Testis (tissue), 2 donors: Measurements from ENCODE around the gene PCDHGA6.

ENCODE experiments used
- CTCF ChIP-seq, 3 experiments: fragments of 450-650 bp in 2 of 3; fragments of 200-600 bp in 1 of 3; sonication (generic) in 1 of 3; IDR thresholded peaks; one replicate each; pipeline ENCODE4 v1.5.1; 2016 to 2019; ENCODE audit warnings: antibody characterized with exemption in 3 of 3, mild to moderate bottlenecking in 2 of 3, moderate library complexity in 1 of 3
- POLR2A ChIP-seq: fragments of 450-650 bp; IDR thresholded peaks from one replicate; pipeline ENCODE4 v1.6.1; 2017; ENCODE audit warnings: antibody characterized with exemption, mild to moderate bottlenecking, moderate library complexity

- peak; percentile 39 to 45 (median 40) for TF ChIP-seq CTCF (IDR thresholded peaks at IDR 0.05)
- TF ChIP-seq POLR2A = no peak
These were observed 47.4 kb upstream of the PCDHGA6 start for GRCh38 chr5:141326088-141326854.
